Stimulated activated effector memory CD8-positive, alpha-beta T cell treated with anti-CD3 and anti-CD28 coated beads, Interleukin-12 subunit alpha, Interleukin-12 subunit beta, amount 100 ng/mL, for 72 hours (primary cell): ENCODE measurements around the gene SMARCA2.
A peak's percentile ranks its signal among the peaks of the same experiment; 100 is the strongest.

ENCODE experiments used
- ATAC-seq: fragments of 150-1000 bp; cut with Tn5 transposase; 2 replicates; pipeline ENCODE4 v1.10.0; 2021
- DNase-seq, 2 donors: peaks; one replicate each; pipeline ENCODE4 v3.0.0; 2021 to 2022; ENCODE audit warnings: low spot score in 2 of 2
- H3K27ac Mint-ChIP-seq: one replicate; pipeline ENCODE4 v1.8.0; 2022; ENCODE audit warnings: mild to moderate bottlenecking, mixed read lengths
- H3K36me3 Mint-ChIP-seq: one replicate; pipeline ENCODE4 v1.8.0; 2022; ENCODE audit warnings: mild to moderate bottlenecking, mixed read lengths
- H3K4me1 Mint-ChIP-seq: one replicate; pipeline ENCODE4 v1.8.0; 2022; ENCODE audit warnings: mixed read lengths
- H3K4me3 Mint-ChIP-seq: one replicate; pipeline ENCODE4 v1.8.0; 2022; ENCODE audit warnings: mild to moderate bottlenecking, mixed read lengths
- H3K9me3 Mint-ChIP-seq: one replicate; pipeline ENCODE4 v1.8.0; 2022; ENCODE audit warnings: mixed read lengths

The SMARCA2 gene

GRCh38 chr9:2023042-2023441 lies 7.9 kb downstream of the SMARCA2 start:
- Mint-ChIP-seq H3K4me3 (peak overlapping the region; percentile 68), H3K4me1 (peaks cover 83% of the 10 kb centered on the region), H3K36me3 (peaks cover 22% of the 10 kb centered on the region), H3K27ac (peak overlapping the region; percentile 94), H3K9me3 (no peaks in the 10 kb centered on the region)
- no peak for DNase-seq
- no peak for ATAC-seq

DNA sequence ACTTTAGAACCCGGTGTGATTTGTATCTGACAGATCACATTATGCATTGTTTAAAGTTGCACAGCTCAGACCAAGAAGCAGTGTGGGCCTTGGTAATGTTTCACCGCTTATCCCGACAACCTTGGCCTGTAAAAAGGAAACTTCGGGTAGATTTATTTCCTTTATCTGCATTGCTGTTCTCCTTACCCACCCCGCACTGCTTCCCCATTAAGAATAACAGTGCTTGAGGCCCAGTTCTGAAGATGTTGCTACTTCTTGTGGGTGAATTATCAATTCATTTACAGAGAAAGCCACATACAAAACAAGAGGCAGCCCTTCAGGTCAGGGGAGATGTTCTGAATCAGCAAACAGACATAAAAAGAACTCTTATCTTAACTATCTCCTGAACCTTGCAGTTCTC lies 8.4 kb downstream of the SMARCA2 start:
- H3K36me3 Mint-ChIP-seq, result peaks cover 25% of the 10 kb centered on the region
- ATAC-seq (peak; percentile 84), DNase-seq (no peak)
- H3K4me3 Mint-ChIP-seq, result peak overlapping the region; percentile 68
- no peaks in the 10 kb centered on the region for H3K9me3 Mint-ChIP-seq
- H3K4me1 Mint-ChIP-seq, result peaks cover 84% of the 10 kb centered on the region
- H3K27ac Mint-ChIP-seq, result peak overlapping the region; percentile 94

- Mint-ChIP-seq H3K36me3 (peaks cover 28% of the 10 kb centered on the region), H3K4me1 (peaks cover 86% of the 10 kb centered on the region), H3K9me3 (no peaks in the 10 kb centered on the region), H3K27ac (peak overlapping the region; percentile 94), H3K4me3 (peak overlapping the region; percentile 68)
- DNase-seq (no peak), ATAC-seq (no peak)
These were observed 10.0 kb downstream of the SMARCA2 start for GRCh38 chr9:2024888-2025782.

DNA sequence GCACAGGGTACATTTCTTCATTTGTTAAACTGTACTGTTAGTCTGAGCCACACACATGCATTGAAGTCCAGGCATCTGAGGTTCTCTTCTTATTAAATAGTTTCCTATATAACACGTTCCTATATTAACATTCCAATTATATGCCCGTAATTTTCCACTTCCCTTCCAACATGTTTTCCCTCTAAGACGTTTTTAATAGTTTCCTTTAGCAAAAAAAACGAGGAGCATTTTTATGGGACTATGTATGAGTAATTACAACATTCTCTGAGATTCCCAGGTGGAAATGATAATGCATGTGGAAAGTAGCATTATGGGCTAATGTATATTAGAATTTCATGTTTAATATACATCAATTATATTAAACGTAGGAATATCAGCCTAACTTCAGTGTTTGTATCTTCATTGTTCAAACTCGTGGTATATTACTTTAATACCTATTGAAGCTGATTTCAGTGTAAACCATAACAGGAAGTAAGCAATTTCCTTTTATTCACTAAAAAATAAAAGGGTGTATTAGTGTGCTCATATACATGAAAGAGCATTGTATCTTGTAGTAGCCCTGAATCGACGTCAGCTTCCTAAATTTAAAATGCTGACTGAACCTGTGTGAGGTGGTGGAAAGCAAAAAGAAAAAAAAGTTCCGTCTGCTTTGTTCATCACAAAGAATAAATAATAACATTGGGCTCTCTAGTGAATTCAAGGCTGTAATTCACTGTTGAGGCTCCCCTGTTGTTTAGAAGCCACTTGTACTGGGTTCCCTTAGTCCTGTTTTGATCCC lies 11.3 kb downstream of the SMARCA2 start:
- DNase-seq (no peak), ATAC-seq (no peak)
- Mint-ChIP-seq H3K9me3 (no peaks in the 10 kb centered on the region), H3K4me3 (peak overlapping the region; percentile 27), H3K36me3 (peaks cover 41% of the 10 kb centered on the region), H3K4me1 (peaks cover 90% of the 10 kb centered on the region), H3K27ac (peak overlapping the region; percentile 74)

DNA sequence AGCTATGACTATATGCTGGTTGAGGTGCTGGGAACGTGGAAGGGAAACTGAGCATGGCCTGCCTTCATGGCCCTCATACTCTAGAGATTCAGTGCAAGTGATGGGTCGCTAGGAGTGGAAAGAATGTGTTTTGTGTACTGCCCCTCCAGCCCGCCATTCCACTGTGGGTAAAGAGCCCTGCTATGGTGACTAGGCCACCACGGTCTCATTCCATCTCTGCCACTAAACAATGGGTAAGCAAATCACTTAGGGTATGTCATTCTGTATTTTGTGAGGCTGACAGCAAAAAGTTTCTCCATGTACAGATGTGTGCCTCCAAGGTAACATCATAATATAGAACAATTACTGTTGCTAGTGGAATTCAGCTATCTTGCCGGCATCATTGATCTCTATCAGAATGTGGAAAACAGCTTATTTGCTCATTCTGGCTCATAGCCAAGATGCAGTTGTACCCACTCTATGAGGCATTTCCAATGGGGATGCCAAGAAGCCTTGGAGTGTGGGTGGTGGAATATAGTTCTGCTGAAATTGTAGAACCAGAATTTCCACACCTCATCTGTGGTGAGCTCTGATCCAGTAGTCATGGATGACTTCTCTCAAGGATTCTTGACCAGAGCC lies 12.5 kb downstream of the SMARCA2 start:
- Mint-ChIP-seq H3K27ac (no peak overlapping the region), H3K9me3 (no peaks in the 10 kb centered on the region), H3K4me3 (no peak overlapping the region), H3K4me1 (peaks cover 90% of the 10 kb centered on the region), H3K36me3 (peaks cover 47% of the 10 kb centered on the region)
- DNase-seq (no peak), ATAC-seq (no peak)

- ATAC-seq (no peak), DNase-seq (no peak)
- Mint-ChIP-seq H3K9me3 (no peaks in the 10 kb centered on the region), H3K4me3 (no peak overlapping the region), H3K27ac (peak overlapping the region; percentile 12), H3K4me1 (peaks cover 77% of the 10 kb centered on the region), H3K36me3 (peaks cover 59% of the 10 kb centered on the region)
These were observed 13.7 kb downstream of the SMARCA2 start for GRCh38 chr9:2028888-2029287.

- H3K4me3 Mint-ChIP-seq, result no peak overlapping the region
- peaks cover 67% of the 10 kb centered on the region for H3K36me3 Mint-ChIP-seq
- H3K4me1 Mint-ChIP-seq, result peaks cover 69% of the 10 kb centered on the region
- peak overlapping the region; percentile 41 for H3K27ac Mint-ChIP-seq
- no peak for DNase-seq
- ATAC-seq, result no peak
- no peaks in the 10 kb centered on the region for H3K9me3 Mint-ChIP-seq
These were observed 14.6 kb downstream of the SMARCA2 start for GRCh38 chr9:2029666-2030170.

- no peak overlapping the region for H3K4me3 Mint-ChIP-seq
- no peak for ATAC-seq
- no peak for DNase-seq
- H3K9me3 Mint-ChIP-seq, result no peaks in the 10 kb centered on the region
- H3K36me3 Mint-ChIP-seq, result peaks cover 88% of the 10 kb centered on the region
- H3K4me1 Mint-ChIP-seq, result peaks cover 60% of the 10 kb centered on the region
- H3K27ac Mint-ChIP-seq, result peak overlapping the region; percentile 24
These were observed 17.1 kb downstream of the SMARCA2 start for GRCh38 chr9:2032234-2032633.

GRCh38 chr9:2036844-2037243 lies 21.7 kb downstream of the SMARCA2 start:
- no peak overlapping the region for H3K4me3 Mint-ChIP-seq
- peak overlapping the region; percentile 7 for H3K27ac Mint-ChIP-seq
- DNase-seq (no peak), ATAC-seq (no peak)
- peaks cover 32% of the 10 kb centered on the region for H3K4me1 Mint-ChIP-seq
- H3K9me3 Mint-ChIP-seq, result no peaks in the 10 kb centered on the region
- H3K36me3 Mint-ChIP-seq, result peaks cover 99% of the 10 kb centered on the region

- Mint-ChIP-seq H3K9me3 (no peaks in the 10 kb centered on the region), H3K27ac (peak overlapping the region; percentile 48), H3K4me3 (no peak overlapping the region), H3K36me3 (peaks cover 92% of the 10 kb centered on the region), H3K4me1 (peaks cover 38% of the 10 kb centered on the region)
- no peak for ATAC-seq
- DNase-seq, result no peak
These were observed 24.4 kb downstream of the SMARCA2 start for GRCh38 chr9:2039294-2040180.

GRCh38 chr9:2040828-2041227 lies 25.7 kb downstream of the SMARCA2 start:
- Mint-ChIP-seq H3K36me3 (peaks cover 89% of the 10 kb centered on the region), H3K9me3 (no peaks in the 10 kb centered on the region), H3K4me1 (peaks cover 37% of the 10 kb centered on the region), H3K4me3 (no peak overlapping the region), H3K27ac (peak overlapping the region; percentile 76)
- ATAC-seq (no peak), DNase-seq (no peak)

DNA sequence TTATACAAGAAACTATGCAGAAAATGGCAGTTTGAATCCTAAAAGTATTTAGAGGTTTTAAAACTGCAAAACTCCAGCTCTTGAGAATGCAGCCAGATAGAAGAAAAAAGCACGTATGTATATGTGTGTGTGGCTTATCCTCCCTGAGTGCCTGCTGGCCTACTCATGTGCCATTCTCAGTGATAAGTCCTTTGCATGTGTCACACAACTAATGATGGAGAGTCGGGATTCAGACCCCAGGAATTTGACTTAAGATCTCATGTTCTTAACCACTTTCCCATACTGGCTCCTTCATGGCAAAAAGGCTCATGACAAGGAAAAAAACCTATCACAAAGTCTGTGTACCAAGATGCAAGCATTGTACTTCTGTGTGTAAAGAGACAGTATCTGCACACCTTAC lies 26.6 kb downstream of the SMARCA2 start:
- peaks cover 29% of the 10 kb centered on the region for H3K4me1 Mint-ChIP-seq
- ATAC-seq (no peak), DNase-seq (no peak)
- H3K4me3 Mint-ChIP-seq, result no peak overlapping the region
- no peaks in the 10 kb centered on the region for H3K9me3 Mint-ChIP-seq
- peak overlapping the region; percentile 76 for H3K27ac Mint-ChIP-seq
- peaks cover 89% of the 10 kb centered on the region for H3K36me3 Mint-ChIP-seq

GRCh38 chr9:2043243-2043642 lies 28.1 kb downstream of the SMARCA2 start:
- Mint-ChIP-seq H3K27ac (peak overlapping the region; percentile 76), H3K9me3 (no peaks in the 10 kb centered on the region), H3K36me3 (peaks cover 88% of the 10 kb centered on the region), H3K4me3 (no peak overlapping the region), H3K4me1 (peaks cover 23% of the 10 kb centered on the region)
- ATAC-seq, result no peak
- DNase-seq, result no peak

DNA sequence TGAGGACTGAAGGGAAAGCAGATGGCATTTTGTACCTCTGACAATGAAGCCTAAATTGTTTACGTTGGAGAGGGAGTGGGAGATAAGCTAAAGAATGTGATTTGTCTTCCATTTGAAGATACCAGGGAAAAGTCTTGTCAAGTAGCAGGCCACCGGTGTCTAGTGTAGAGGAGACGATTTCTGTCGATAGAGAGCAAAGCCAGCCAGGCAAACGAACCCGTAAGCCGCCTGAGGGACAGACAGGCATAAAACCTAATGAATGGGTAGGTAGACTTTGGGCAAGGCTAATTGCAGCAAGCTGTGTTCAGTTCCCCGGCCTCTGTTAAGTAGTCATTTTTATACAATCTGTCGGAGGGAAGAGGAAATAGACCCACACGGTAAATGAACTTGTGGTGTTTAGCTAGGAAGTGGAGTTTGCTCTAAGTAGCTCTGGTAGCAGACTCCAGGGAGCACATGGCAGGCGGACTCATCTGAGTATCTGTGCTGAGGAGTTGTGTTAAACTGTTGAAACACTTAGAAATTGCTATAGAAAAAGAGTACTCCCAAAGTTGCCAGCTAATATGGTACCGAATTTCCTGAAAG lies 28.8 kb downstream of the SMARCA2 start:
- DNase-seq, result no peak
- H3K4me3 Mint-ChIP-seq, result no peak overlapping the region
- ATAC-seq, result peak; percentile 37
- H3K36me3 Mint-ChIP-seq, result peaks cover 81% of the 10 kb centered on the region
- H3K9me3 Mint-ChIP-seq, result no peaks in the 10 kb centered on the region
- peaks cover 19% of the 10 kb centered on the region for H3K4me1 Mint-ChIP-seq
- peak overlapping the region; percentile 76 for H3K27ac Mint-ChIP-seq
